ENCODE data around the gene CST11.
A peak's percentile ranks its signal among the peaks of the same experiment; 100 is the strongest.

Gene CST11

GRCh38 chr20:23444859-23445258 lies 7.8 kb downstream of the CST11 start:
- H3F3A ChIP-seq (ENCODE audit: insufficient read depth, low read length), result no peaks in the 10 kb centered on the region
- no peak overlapping the region for H2AFZ ChIP-seq (ENCODE audit: low read length)
- no peak overlapping the region for H3K9ac ChIP-seq (ENCODE audit: low read length)
- H4K20me1 ChIP-seq (ENCODE audit: insufficient read depth, low read length), result no peaks in the 10 kb centered on the region
- no peak overlapping the region for H3K4me2 ChIP-seq (ENCODE audit: low read length)
- H3K4me3 ChIP-seq (ENCODE audit: low read depth, low read length, poor library complexity, severe bottlenecking), result no peak overlapping the region
- no peak overlapping the region for H3K27ac ChIP-seq (ENCODE audit: low read depth, low read length, poor library complexity, severe bottlenecking)
- no peaks in the 10 kb centered on the region for H3K36me3 ChIP-seq (ENCODE audit: insufficient read depth, low read length)
- H3K27me3 ChIP-seq (ENCODE audit: insufficient read depth, low read length), result peaks cover 8% of the 10 kb centered on the region; the same call in 1 of the 2 replicates
- no peaks in the 10 kb centered on the region for H3K9me3 ChIP-seq (ENCODE audit: low read length)
- H3K79me2 ChIP-seq (ENCODE audit: insufficient read depth, low read length), result no peaks in the 10 kb centered on the region
- H3K4me1 ChIP-seq (ENCODE audit: insufficient read depth, low read length, severe bottlenecking), result no peaks in the 10 kb centered on the region
- no peaks in the 10 kb centered on the region for H3K9me2 ChIP-seq (ENCODE audit: low read depth, low read length)
- TF ChIP-seq CTCF (IDR thresholded peaks at IDR 0.05; ENCODE audit: low read length) (no peak), EZH2 (IDR thresholded peaks at IDR 0.05; ENCODE audit: borderline replicate concordance, low read length) (no peak)

GRCh38 chr20:23442436-23442835 lies 10.2 kb downstream of the CST11 start:
- Histone ChIP-seq H3K4me3 (ENCODE audit: low read depth, low read length, poor library complexity, severe bottlenecking) (no peak overlapping the region), H3K9ac (ENCODE audit: low read length) (no peak overlapping the region), H3K9me2 (ENCODE audit: low read depth, low read length) (no peaks in the 10 kb centered on the region), H3K9me3 (ENCODE audit: low read length) (no peaks in the 10 kb centered on the region), H3K36me3 (ENCODE audit: insufficient read depth, low read length) (no peaks in the 10 kb centered on the region), H4K20me1 (ENCODE audit: insufficient read depth, low read length) (no peaks in the 10 kb centered on the region), H3K4me2 (ENCODE audit: low read length) (no peak overlapping the region), H3F3A (ENCODE audit: insufficient read depth, low read length) (no peaks in the 10 kb centered on the region), H3K27ac (ENCODE audit: low read depth, low read length, poor library complexity, severe bottlenecking) (no peak overlapping the region), H3K79me2 (ENCODE audit: insufficient read depth, low read length) (no peaks in the 10 kb centered on the region), H3K4me1 (ENCODE audit: insufficient read depth, low read length, severe bottlenecking) (no peaks in the 10 kb centered on the region), H3K27me3 (ENCODE audit: insufficient read depth, low read length) (no peaks in the 10 kb centered on the region), H2AFZ (ENCODE audit: low read length) (no peak overlapping the region)
- TF ChIP-seq EZH2 (IDR thresholded peaks at IDR 0.05; ENCODE audit: borderline replicate concordance, low read length), result no peak
- TF ChIP-seq CTCF (IDR thresholded peaks at IDR 0.05; ENCODE audit: low read length), result no peak

- Histone ChIP-seq H3K9ac (ENCODE audit: low read length) (no peak overlapping the region), H3K4me3 (ENCODE audit: low read depth, low read length, poor library complexity, severe bottlenecking) (no peak overlapping the region), H3K79me2 (ENCODE audit: insufficient read depth, low read length) (no peaks in the 10 kb centered on the region), H2AFZ (ENCODE audit: low read length) (no peak overlapping the region), H3K27ac (ENCODE audit: low read depth, low read length, poor library complexity, severe bottlenecking) (no peak overlapping the region), H3K9me2 (ENCODE audit: low read depth, low read length) (no peaks in the 10 kb centered on the region), H3K36me3 (ENCODE audit: insufficient read depth, low read length) (no peaks in the 10 kb centered on the region), H3F3A (ENCODE audit: insufficient read depth, low read length) (no peaks in the 10 kb centered on the region), H3K27me3 (ENCODE audit: insufficient read depth, low read length) (no peaks in the 10 kb centered on the region), H3K4me1 (ENCODE audit: insufficient read depth, low read length, severe bottlenecking) (no peaks in the 10 kb centered on the region), H4K20me1 (ENCODE audit: insufficient read depth, low read length) (no peaks in the 10 kb centered on the region), H3K4me2 (ENCODE audit: low read length) (no peak overlapping the region), H3K9me3 (ENCODE audit: low read length) (no peaks in the 10 kb centered on the region)
- TF ChIP-seq CTCF (IDR thresholded peaks at IDR 0.05; ENCODE audit: low read length), result peak; percentile 82
- TF ChIP-seq EZH2 (IDR thresholded peaks at IDR 0.05; ENCODE audit: borderline replicate concordance, low read length), result no peak
These were observed 10.8 kb downstream of the CST11 start for GRCh38 chr20:23441850-23442313.

Data from OCI-LY1 (cell line).